Amygdala (tissue), 56 donors: ENCODE results near the gene SCYL3.
A peak's percentile ranks its signal among the peaks of the same experiment; 100 is the strongest.
"Not testable (repeated sequence)": the region's sequence is repeated elsewhere in the genome, so short reads cannot be mapped to it uniquely, and the experiment has no call there.

Experiments used
- DNase-seq, 56 donors: peaks; one replicate each; lab custom pipeline; 2025; lab: John Stamatoyannopoulos, UW

Gene SCYL3

DNA sequence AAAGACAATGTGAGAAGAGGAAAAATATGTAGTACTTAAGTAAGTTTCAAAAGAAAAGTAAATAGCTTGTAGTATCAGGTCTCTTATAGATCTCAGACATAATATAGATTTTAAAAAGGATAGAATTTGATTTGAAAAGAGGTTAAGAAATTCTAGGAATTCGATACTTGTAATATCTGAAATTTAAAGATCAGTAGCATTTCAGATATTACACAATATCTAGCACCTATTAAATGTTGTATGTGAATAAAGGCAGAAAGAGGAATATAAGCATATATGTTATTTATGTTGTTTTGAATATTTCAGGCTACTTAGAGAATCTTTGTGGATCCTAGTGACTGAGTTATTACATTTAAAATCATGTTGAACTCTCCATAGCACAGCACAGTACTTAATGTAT lies 64.0 kb downstream of the SCYL3 start:
- DNase-seq = no peak

DNA sequence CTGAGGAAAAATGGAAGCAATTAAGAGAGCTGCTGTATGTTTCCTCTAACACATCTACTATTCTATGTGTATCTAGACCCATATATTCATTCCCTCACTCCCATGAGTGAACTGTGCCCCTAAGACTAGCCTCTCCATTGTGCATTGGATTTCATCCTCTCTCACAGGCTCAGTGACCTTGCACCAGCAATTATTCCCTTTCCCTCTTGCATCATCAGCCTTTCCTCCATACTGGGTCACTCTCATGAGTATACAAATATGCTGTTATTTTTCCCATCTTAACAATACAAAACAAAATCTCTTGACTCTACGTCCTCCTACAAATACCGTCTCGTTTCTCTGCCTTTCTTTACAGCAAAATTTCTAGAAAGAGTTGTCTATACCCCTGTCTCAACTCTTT lies 69.5 kb downstream of the SCYL3 start:
- no peak for DNase-seq

- no peak for DNase-seq
Measured at GRCh38 chr1:169821500-169821899, 72.2 kb downstream of the SCYL3 start.

DNA sequence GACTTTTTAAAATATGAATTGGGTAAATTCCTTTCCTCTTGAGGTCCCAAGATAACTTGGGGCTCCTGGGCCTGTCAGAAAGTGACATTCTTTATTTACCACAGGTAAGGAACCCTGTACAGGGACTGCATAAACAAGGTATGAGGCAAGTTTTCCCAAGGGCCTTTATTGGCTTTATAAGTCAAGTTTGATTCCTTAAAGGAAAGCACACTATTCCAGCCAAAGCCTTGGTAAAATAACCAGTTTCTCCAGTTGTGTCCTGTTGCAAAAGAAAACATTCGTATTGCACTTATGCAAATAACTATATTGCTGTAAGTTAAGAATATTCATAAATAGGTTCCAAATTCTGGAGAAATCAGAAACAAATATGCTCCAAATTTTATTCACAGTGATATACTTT lies 77.1 kb downstream of the SCYL3 start:
- DNase-seq = no peak

DNA sequence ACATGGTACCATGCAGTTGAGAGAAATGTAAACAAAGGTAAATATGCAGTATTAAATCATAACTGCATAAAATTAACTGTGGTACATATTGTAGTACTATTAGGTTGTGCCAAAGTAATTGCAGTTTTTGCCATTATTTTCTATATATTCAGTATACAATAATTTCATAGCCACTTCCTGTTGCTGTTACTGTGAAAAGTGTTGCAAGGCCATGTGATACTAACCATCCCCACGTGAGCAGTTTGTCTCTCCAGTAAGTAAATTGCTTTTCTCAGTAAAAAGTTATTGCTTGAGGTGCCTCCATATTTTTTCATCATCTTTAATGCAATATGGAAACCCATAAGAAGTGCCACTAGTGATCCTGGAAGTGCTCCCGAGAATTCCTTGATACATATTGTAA lies 79.4 kb downstream of the SCYL3 start:
- DNase-seq = no peak

DNA sequence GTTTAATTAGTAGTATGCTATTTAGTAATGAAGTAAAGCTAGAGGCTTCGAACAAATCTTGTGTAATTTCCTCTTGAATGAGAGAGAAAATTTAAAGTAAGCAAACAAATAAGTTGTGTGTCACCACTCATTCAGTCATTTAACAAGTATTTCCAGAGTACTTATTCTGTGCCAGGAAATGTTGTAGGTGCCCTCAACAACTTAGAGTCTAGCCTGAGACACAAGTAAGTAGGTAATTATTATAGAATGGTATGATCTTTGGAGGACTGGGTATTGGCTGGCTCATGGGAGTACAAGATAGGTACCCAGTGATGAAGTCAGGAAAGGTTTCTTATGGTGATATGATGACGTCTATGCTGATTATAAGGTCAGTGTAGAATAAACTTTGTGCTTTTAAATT lies 81.6 kb downstream of the SCYL3 start:
- no peak for DNase-seq

DNA sequence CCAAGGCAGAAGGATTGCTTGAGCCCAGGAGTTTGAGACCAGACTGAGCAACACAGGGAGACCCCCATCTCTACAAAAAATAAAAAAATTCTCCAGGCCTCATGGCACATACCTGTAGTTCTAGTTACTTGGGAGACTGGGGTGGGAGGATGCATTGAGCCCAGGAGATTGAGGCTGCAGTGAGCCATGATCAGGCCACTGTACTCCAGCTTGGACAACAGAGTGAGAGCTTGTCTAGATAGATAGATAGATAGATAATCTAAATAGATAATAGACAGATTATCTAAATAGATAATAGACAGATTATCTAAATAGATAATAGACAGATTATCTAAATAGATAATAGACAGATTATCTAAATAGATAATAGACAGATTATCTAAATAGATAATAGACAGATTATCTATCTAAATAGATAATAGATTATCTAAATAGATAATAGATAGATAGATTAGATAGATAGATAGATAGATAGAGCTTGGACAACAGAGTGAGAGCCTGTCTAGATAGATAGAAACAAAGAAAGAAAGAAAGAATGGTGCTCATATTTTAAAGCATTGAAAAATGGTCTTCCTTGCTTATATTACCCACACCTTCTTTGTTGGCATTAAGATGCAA lies 82.2 kb downstream of the SCYL3 start:
- not testable (repeated sequence) for DNase-seq

DNA sequence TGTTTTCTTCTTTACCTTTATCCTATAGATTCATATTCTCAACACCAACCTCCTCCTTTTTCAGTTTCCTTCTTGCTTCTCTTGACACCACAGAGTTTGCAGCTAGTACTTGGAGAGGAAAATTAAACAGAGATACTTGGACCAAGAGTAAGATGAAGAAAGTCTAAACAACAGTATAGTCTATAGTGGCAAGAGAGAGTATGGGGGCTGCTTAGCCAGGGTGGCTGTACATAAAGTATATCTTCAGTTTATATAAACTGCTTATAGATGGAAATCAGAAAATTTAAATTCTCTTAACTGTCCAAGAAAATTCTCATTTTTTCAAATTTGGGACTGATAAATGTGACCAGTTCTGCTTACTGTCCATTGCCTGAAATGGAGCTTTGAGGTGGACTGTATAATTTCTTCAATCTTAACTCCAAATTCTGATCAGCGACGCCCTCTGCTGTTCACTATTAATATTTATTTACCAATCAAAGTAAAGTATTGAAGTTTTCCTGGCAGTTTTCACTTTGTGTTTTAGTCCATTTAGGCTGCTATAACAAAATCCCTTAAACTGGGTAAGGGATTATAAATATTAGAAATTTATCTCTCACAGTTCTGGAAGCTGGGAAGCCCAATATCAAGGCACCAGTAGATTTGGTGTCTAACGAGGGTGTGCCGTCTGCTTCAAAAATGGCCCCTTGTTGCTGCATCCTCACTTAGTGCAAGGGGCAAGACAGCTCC lies 84.2 kb downstream of the SCYL3 start:
- peak in 4 of 56 donors; percentile 1 to 18 (median 6) for DNase-seq

GRCh38 chr1:169804941-169805340 lies 88.8 kb downstream of the SCYL3 start:
- no peak for DNase-seq

DNA sequence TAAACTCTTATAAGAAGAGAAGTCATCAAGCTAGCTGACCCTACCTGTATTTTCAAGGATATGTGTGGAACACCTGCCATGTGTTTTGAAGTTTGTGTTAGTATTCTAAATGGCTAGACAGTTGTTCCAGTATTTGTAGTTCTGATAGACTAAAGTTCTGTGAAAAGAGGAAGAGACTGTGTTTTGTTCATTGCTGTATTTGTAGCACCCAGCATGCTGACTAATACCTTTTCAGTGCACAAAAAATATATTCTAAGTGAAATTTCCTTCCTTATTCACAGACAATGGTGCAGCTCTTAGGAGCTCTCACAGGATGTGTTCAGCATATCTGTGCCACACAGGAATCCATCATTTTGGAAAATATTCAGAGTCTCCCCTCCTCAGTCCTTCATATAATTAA lies 90.8 kb downstream of the SCYL3 start:
- DNase-seq = no peak
